ENCODE data around the gene KCNH2.

KCNH2 gene

DNA sequence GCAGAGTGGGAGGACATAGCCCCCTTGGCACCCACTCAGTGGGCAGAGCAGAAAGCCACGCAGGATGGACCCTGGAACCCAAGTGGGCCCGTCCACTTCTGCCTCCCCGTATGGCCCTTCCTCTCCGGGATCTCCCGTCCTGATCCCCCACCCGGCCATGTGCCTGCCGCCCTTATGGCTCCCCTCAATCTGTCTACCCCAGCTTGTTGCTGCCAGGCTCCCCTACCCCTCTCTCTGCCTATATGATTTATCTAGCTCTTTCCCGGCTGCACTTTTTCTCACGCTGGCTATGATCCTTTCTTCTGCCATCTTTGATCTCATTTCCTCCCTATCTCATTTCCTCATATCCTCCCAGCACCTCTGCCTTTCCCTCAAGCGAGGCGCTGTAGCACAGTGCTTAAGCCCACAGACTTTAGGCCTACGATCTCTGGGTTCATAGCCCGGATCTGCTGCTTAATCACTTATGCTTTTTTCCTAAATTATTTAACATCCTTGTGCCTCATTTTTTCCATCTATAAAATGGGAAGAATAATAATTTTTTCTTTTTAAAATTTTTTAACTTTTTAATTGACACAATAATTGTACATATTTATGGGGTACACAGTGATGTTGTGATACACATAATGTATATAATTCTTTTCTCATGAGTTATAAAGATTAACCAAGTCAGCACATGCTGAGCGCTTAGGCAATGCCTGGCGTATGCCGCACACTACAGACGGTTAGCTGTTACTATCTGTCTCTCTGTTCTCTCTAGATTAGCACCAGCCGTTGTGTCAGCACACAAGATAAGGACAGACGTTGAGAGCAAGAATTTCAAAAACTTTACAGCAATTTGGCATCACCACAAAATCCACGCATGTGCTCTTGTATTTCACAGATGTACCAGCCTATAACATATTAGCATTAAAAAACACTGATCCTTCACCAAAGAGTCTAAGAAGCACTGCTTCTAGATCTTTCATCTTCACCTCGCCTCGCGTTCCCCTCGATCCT, 18.1 kb downstream of the KCNH2 start:
- no peak for FAIRE-seq

DNA sequence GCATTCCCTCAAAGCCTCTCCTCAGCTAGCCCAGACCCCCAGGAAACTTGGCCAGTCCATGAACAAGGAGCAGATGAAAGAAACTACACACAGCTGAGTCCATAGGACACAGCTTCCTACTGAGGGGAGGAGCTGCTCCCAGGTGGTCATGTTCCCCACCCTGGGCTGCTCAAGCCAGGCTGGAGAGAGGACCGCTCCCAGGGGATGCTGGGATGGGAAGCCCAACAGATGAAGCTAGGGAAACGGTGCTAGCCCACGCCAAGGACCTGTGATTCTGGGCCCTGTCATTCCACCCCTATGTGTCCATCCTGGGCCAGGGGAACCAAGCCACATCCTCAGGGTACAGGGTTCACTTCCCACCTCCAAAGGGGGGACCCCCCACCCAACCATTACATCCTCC, 19.0 kb downstream of the KCNH2 start:
- no peak for FAIRE-seq

DNA sequence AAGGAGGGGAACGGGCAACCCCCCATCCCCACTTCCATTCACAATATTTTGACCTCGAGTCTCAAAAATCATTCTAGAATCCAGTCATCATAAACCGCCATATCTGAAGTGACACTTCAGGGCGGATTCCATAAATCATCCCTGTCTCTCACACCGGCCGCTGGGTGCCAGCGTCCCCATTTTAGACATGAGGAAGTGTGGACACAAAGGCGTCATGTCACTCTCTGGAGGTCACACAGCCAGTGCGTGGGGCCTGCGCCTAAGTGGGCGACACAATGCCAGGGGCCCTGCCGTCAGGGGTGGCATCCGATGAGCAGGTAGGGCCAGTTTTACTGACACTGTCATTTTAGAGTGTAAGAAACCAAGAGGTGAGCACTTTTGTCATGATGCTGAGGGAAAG, 19.5 kb downstream of the KCNH2 start:
- FAIRE-seq: no peak

DNA sequence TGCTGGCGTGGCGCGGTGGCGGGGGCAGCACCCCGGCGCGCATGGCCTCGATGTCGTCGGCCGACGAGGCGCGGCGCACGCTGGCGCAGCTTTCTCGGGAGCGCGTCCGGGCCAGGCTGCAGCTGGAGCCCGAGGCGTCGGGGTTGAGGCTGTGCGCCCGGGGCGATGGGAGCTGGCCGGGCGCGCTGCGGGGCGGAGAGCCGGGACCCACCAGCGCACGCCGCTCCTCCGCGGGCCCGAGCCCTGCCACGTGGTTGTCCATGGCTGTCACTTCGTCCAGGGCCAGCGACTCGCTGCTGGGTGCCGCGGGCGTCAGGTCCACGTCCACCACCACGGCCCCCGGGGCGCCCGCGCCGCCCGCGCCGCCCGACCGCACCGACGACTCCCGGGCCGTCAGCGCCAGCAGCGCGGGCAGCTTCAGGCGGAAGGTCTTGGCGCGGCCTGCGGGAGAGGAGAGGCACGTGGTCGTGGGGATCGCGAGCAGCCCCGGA, 20.0 kb downstream of the KCNH2 start:
- FAIRE-seq: no peak

DNA sequence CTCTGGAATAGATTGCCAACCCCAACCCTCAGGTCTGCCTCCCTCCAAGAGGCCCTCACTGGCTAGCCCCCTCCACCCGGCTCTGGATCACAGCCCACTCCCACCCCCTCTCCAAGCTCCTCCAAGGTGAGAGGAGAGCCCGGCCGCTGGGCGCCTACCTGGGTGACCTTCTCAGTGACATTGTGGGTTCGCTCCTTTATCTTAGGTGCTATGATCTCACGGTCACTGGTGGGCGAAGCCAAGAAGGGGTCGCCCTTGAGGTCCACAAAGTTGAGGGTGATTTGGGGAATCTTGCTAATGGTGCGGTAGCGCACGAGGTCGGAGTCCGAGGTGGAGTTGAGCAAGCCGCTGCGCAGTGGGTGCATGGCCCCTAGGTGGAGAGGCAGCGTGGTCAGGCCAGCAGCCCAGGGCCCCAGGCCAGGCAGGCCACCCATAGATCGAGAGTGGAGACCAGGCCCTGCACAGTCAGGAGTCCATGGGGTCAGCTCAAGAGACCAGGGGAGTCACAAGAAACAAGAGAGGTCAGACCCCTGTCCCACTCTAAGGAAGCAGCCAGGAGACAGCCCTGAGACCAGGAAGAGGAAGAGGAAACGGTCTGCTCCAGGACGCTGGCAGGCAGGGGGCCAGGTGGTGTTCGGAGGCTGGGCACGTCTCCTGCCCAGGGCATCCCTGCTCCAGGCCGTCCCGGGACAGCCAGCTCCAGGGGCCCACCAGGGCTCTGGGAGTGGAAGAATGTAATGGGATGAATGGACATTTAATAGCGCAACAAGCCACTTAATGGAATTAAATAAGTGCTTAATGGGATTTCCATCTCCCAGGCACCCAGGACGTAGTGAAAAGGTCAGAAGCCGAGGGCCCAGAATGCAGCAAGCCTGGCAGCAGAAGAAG, 20.7 kb downstream of the KCNH2 start:
- FAIRE-seq: no peak

DNA sequence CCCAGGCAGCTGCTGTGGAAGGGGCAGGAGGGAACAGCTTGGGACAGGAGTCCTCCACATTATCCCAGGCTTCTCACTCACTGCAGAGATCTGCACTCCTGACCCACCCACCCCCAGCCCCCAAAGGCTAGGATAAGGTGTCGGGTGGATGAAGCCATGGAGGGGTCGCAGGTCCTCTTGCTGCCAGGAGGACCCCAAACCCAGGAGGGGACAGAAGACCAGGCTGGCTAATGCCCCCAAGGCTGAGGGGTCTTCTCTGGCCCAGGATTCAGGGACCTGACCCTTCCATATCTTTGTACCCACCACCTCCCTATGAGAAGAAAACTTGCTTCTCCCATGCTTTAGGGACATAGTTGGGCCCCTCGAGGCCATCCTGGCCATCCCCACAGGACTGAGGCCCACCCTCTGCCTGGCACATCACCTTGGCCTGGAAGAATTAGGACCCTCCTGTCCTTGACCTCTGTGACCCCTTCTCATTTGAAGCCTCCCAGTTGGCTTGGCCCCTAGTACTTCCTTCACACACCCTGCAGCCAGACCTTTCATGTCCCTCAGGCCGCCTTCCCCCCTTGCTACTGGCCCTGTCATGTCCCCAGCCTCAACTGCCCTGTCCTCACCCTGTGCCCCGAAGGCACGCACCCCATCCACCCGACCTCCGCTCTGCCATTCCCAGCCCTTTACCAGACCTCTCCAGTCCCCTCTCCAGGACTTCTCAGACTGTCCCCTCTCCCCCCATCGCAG, 21.6 kb downstream of the KCNH2 start:
- no peak for FAIRE-seq

DNA sequence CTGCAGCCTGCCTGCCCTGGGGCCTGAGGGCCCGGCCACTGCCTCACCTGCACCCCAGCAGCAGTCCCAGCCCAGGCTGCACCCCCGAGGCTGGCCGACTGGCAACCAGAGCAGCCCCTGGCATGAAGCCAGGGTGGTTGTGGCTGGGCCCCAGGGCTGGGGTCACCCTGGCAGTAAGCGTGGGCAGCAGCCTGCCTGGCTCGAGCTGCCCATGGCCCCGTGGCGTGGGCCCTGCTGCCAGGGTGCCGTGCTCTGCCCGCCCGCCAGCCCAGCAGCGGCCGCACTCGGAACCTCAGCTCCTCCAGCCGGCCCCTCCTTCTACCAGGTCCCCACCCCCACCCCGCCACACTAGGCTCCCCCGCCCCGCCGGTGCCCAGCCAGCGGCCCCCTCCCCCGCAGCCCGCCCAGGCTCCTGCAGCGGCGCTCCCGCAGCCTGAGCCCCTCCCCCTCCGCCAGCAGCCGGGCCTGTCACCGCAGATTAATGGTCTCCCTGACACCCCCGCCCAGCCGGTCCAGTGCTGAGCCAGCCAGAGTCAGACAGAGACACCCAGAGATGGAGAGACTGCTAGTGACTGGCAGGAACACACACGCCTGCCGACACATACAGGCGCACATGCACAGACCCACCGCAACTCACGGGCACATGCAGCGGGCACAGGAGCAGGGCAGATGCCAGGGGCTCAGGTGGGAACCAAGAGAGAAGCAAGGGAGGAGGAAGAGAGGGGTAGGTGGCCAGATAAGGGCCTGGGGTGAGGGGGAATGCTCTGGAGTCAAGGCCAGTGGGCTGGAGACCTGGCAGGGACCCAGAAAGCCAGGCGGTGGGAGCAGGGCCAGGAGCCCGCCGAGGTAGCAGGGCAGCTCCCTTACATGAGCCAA, 22.4 kb downstream of the KCNH2 start:
- FAIRE-seq: no peak

DNA sequence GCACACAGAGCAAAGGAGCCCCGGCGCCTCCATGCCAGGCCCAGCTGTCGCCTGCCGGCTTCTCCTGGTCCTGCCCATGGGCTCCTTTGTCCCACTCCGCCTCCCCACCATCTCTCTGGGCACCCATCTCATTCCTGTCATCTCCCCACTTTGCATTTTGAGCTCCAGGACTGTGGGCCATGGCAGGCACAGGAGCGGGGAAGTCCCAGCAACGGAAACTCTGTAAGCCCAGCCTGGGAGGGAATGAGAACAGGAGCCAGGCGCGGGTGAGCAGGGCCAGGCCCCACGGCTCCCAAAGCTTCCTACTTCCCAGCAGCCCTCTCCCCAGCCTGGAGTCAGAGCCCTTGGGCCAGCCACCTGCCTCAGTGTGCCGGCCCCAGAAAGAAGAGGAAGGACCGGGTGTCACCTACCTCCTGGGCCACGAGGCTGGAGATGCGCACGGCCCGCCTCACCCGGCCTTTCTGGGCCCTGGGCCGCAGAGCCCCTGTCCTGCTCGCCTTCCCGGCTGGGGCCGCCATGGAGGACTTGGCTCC, 23.1 kb downstream of the KCNH2 start:
- FAIRE-seq: no peak

DNA sequence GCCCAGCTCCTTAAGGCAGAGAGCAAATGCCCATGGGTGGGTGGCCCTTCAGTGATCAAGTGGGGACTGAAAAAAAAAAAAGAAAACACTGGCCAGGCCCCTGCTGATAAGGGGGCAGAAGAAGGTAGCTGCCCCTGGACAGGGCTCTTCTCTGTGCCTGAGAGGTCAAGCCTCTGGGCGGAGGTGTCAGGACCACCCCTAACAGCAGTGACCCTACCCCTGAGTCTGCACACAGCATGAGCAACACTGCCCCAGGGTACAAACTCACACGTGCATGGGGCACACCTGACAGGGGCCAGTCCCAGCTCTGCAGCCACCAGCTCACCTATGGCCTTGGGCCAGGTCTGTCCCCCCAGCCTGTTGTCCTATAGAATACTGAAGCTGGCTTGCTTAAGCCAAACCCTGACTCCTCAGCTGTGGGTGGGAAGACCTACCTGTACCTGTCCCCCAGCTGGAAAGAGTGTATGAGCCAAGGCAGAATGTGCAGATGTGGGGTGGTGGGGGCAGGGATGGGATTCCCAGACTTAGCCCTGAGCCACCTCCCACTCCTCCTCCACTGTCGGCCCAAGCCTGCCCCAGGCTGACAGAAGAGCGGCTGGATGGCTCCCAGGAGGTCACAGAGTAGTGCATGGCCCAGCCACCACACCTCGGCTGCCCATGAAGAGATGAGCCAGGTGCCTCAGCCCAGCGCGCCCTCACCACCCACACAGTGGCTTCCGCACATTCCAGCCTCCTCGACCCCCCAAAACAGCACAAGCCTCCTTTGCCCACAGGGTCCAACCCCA, 23.7 kb downstream of the KCNH2 start:
- no peak for FAIRE-seq

DNA sequence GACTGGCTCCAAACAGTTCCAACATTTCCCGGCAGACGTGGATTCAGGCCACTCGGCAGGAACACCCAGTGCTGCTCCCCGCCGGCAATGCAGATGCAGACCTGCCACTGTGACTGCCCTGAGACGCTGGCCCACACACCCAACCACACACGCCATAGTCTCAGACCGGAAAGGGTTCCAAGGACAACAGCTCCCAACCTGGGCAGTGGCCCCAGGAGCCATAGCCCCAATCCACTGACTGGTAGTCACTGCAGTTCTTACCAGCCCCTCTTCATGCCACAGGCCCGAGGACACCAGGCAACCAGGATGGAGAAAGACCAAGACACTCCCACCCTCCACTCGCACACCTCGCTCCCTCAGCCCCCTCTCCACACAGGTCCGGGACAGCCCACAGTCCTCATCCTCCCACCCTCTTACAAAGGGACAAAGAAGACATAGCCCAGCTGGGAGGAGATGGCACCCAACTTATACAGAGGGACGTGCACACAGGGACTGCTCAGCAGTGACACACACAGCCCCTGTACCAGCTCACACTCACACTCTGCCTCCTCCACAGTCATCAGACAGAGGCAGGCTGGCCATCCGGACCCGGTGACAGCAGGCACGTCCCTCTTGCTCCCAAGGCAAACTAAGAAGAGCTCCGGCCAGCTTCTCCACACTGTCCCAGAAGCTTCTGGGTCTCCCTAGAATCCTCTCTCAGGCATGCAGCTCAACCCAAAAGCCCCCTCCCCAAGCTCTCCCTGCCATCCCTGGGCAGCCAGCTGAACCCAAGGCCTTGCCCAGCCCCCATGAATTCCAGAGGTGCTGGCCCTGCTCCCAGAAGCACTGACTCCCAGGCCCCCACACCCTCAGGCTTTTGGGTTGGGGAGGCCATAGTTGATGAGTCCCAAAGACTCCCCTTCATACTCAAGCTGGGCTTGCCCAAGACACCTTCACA, 24.8 kb downstream of the KCNH2 start:
- FAIRE-seq: no peak

DNA sequence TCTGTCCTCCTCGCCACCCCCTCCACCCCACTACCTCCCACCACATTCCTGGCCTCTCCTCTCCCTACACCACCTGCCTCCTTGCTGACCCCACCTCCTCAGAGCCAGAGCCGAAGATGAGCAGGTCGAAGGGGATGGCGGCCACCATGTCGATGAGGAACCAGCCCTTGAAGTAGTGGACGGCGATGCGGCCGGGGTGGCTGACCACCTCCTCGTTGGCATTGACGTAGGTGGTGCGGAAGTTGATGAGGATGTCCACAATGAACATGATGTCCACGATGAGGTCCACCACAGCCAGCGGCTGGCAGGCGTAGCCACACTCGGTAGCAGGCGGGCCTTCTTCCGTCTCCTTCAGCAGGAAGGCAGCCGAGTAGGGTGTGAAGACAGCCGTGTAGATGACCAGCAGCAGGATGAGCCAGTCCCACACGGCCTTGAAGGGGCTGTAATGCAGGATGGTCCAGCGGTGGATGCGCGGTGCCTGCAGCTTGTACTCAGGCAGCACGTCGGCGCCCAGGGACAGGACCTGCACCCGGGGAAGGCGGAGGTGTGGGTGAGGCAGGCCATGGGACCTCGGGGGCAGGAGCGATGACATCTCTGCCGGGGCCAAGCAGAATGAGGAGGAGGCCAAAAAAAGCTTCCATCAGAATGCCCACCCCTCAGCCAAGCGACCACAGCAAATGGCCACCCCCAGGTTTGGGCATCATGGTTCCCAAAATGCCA, 25.6 kb downstream of the KCNH2 start:
- FAIRE-seq: no peak

DNA sequence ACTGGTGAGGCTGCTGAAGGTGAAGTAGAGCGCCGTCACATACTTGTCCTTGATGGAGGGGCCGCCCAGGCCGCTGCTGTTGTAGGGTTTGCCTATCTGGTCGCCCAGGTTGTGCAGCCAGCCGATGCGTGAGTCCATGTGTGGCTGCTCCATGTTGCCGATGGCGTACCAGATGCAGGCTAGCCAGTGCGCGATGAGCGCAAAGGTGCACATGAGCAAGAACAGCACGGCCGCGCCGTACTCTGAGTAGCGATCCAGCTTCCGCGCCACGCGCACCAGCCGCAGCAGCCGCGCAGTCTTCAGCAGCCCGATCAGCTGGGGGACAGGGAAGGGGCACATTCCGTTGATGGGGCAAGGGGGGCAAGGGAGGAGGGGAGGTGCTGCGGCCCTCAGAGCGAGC, 26.6 kb downstream of the KCNH2 start:
- no peak for FAIRE-seq

DNA sequence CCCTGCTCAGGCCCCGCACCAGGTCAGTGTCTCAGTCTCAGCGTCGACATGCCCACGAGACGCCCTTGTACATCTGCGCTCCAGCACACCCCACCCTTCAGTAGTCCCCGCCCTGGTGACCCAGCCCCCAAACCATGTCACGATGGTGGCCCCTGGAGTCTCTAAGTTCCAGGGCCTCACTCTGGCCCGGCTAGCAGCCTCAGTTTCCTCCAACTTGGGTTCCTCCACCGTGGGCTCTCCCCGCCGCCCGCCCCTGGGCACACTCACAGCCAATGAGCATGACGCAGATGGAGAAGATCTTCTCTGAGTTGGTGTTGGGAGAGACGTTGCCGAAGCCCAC, 27.0 kb downstream of the KCNH2 start:
- no peak for FAIRE-seq

DNA sequence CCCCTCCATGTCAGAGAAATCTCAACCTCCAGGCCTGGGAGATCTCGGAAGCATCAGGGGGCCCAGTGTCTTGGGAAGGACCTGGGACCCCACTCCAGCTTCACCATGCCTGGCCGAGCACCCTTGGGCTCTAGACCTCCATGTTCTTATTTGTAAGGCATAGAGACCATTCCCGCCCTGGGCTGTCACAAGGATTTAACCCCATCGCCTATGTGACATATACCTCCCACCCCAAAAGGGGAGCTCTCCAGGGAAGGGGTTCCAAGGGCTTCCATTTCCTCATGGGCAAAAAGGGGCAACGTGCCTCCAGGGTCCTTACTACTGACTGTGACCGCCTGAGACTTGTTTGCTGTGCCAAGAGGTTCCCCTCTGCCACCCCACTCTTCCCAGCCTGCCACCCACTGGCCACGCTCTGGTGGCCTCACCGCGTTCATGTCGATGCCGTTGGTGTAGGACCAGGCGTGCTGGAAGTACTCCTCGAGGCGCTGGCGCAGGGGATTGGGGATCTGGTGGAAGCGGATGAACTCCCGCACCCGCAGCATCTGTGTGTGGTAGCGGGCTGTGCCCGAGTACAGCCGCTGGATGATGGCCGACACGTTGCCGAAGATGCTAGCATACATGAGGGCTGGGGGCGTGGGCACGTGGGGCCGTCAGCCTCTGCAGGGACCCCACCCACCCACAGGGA, 27.5 kb downstream of the KCNH2 start:
- no peak for FAIRE-seq

DNA sequence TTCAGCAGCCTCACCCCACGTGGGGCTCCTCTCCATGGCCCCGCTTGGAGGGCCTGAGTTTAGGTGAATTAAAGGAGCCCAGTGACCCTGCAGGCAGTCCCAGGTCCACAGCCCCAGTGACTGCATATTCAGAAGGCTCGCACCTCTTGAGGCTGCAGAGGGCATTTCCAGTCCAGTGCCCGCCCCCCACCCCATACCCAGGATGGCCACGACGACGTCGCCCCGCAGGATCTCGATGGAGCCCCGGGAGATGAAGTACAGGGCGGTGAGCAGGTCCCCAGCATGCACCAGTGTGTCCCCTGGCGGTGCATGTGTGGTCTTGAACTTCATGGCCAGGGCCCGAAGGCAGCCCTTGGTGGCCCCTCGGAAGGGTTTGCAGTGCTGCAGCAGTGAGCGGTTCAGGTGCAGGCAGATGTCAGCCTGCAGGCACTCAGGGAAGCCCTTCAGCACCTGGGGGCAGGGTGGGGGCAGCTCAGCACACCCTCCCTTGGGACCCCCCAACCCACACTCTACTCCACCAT, 28.1 kb downstream of the KCNH2 start:
- FAIRE-seq: no peak

DNA sequence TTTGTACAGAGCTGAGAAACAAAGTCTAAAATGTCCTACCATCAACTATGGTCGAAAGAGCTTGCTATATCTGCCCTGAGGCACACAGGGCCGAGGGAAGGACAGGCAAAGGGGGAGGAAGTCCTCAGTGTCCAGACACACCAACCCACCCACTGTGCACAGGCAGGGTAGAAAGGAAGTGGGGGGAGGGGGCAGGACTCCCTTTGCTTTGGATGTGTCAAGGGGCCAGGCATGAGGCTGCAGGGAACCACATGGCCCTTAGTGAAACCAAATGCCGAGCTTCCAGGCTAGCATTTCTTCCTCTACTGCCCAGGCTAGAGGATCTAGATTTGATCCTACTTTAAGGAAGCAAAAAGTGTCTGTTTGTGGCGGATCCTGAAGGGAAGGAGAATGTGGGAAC, 28.6 kb downstream of the KCNH2 start:
- FAIRE-seq: no peak

DNA sequence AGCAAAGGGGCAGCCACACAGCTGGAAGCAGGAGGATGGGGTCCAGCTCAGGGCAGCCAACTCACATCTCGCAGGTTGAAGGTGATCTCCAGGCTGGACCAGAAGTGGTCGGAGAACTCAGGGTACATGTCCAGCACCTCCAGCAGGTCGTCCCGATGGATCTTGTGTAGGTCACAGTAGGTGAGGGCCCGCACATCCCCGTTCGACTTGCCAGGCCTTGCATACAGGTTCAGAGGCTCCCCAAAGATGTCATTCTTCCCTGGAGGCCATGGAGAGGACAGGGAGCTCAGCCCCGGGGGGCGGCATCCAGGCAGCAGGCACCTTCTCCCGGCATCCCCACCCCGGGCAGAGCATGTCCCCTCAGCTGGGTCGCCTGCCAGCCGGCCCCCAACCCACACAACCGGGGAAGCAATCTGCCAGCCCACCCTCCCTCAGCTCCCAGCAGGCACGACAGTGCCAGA, 29.3 kb downstream of the KCNH2 start:
- no peak for FAIRE-seq
